Hematopoietic multipotent progenitor cell treated with erythropoietin and hydrocortisone succinate and interleukin-3 and kit ligand, for 15 days (in vitro differentiated cells): ENCODE data around the gene STK11IP.
"Not testable (repeated sequence)": the region's sequence is repeated elsewhere in the genome, so short reads cannot be mapped to it uniquely, and the experiment has no call there.

Experiments used
- DNase-seq: peaks from one replicate; pipeline ENCODE4 v3.0.0-alpha.2; 2015; ENCODE audit warnings: low spot score

The STK11IP gene

DNA sequence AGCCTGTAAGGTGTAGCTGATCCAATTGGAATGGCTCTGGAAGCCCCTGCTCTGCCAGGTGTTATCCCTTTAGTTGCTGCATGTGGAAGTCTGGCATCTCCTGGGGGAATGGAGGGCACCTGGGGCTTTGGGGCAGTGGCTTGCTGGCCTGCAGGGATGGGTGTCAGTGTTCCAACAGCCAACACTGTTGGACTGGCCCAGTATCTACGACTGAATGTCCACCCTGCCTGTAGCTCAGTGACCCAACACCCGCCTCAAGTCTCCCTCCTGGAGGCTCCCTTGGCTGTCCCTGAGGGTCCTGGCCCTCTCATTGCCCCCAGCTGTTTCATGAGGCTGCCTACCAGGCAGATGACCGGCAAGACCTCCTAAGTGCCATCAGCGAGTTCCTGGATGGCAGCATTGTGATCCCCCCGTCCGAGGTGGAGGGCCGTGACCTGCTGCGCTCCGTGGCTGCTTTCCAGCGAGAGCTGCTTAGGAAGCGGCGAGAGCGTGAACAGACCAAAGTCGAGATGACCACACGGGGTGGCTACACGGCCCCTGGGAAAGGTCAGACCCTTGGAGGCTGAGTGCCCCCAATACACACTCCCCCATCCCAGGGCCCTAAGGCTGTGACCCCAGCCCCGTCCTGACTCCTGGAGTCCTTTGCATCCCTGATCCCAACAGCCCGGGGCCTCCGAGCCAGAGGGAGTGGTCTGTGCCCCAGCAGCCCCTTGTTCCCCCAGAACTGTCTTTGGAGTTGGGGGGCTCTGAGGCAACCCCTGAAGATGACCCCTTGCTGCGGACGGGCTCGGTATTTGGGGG lies 37.5 kb downstream of the STK11IP start:
- DNase-seq: no peak

DNA sequence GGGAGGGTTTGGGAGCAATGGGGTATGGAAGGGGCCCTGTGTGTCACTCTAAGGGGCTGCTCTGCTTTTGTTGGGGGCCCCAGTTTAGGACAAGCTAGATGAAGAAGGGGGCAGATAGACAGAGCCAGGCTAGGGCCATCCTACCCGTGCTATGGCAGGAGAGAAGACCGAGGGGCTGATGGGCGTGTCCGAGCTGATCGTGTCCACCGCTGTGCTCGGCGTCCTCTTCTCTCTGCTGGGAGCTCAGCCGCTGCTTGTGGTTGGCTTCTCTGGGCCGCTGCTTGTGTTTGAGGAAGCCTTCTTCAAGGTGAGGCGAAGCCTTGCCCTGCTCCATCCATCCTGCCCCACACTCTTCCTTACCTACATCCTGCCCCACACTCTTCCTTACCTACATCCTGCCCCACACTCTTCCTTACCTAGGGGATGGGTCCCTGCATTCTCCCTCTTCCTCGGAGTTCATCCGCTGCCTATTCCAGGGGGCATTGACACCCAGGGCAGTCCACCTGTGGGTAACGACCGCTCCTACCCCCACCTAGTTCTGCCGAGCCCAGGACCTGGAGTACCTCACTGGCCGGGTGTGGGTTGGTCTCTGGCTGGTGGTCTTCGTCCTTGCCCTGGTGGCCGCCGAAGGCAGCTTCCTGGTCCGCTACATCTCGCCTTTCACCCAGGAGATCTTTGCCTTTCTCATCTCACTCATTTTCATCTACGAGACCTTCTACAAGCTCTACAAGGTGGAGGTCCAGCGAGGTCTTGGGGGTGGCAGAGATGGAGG lies 38.7 kb downstream of the STK11IP start:
- no peak for DNase-seq

DNA sequence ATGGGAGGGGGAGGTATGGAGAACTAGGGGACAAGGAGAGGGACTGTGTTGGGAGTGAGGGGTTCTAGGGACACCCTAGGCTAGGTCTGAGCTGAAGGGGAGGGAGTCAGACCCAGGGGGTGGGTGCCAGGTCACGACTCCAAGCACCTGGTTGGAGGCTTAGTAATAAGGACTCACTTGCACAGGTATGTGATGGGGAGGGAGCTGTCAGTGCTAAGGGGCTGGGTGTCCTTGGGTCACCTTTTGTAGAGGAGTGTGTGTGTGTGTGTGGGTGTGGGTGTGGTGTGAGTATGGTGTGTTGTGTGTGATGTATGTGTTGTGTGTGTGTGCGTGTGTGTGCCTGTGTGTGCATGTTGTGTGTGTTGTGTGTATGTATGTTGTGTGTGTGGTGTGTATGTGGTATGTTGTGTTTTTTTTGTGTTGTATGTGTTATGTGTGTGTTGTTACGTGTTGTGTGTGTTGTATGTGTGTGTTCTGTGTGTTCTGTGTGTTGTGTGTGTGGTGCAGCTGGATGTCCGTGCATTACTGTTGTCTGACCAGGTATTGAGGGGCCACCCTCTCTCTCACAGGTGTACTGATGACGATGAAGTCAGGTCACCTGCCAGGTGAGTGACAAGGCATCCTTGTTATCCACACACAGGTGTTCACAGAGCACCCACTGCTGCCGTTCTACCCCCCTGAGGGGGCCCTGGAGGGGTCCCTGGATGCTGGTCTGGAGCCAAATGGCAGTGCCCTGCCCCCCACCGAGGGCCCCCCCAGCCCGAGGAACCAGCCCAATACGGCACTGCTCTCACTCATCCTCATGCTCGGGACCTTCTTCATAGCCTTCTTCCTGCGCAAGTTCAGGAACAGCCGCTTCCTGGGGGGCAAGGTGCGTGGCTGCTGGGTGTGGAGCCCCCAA lies 39.5 kb downstream of the STK11IP start:
- DNase-seq: no peak

DNA sequence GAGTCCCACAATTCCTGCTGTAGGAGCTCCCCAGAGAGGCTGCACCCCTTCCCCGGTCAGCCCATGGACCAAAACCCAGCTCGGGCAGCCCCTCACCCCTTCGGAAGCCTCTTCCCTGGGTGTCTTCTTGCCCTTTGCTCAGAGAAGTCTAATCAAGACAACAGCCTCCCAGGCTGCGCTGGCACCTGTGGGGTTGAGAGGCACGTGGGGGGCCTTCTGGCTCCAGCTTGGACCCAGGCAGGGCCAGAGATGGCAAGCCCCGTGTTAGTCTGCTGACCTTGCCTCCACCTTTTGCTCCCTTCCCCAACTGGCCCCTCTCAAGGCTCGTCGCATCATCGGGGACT lies 40.2 kb downstream of the STK11IP start:
- no peak for DNase-seq

DNA sequence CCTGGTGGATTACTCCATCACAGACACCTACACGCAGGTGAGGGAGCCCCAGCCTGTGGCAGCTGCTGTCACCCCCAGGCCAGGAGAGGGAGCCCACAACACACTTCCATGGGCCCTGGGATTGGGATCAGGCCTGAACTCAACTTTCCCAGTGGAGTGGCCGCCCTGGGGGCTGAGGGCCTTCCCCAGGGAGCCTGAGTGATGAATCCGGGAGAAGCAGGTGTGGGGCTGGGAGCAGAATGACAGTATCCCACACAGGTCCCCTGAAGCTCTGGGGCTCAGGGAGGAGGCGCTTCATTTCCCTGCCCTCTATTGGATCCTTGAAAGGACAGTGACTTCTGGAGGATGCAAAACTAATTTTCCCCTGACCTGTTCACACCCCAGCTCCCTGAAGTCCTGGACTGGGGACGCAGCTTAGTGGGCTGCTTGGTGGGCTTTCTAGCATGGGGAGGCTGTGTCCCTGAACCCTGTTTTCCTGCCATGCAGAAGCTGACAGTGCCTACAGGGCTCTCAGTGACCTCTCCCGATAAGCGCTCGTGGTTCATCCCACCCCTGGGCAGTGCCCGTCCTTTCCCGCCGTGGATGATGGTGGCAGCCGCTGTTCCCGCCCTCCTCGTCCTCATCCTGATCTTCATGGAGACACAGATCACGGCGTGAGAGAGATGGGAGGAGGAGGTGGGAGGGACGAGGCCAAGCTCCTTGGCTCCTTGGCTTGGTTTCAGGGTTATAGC lies 40.7 kb downstream of the STK11IP start:
- no peak for DNase-seq

DNA sequence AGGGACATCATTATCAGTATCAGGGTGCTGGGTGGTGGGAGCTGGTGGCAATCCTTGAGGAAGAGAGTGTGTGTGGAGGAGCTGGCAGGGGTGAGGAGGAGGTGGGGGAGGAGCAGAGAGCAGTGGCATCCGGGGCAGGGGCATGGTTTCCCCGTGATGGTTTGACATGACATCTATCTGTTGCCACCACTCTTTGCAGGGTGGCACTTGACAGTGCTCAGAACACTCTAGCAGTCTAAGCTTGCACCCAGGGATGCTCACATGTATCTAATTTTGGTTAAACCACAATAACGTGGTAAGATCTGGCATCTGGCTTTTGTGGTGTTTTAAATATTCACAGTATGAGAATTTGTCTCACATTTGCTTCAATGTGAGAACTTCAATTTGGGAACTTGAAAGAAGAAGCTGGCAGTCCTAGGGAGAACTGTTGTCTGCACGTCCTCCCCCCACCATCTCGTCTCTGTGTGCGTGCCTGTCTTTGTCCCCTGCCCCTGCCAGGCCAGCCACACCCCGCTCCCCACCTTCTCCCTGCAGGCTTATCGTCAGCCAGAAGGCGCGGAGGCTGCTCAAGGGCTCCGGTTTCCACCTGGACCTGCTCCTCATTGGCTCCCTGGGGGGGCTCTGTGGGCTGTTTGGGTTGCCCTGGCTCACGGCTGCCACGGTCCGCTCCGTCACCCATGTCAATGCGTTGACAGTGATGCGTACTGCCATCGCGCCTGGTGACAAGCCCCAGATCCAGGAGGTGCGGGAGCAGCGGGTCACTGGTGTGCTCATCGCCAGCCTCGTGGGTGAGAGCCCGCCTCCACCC lies 41.5 kb downstream of the STK11IP start:
- no peak for DNase-seq

DNA sequence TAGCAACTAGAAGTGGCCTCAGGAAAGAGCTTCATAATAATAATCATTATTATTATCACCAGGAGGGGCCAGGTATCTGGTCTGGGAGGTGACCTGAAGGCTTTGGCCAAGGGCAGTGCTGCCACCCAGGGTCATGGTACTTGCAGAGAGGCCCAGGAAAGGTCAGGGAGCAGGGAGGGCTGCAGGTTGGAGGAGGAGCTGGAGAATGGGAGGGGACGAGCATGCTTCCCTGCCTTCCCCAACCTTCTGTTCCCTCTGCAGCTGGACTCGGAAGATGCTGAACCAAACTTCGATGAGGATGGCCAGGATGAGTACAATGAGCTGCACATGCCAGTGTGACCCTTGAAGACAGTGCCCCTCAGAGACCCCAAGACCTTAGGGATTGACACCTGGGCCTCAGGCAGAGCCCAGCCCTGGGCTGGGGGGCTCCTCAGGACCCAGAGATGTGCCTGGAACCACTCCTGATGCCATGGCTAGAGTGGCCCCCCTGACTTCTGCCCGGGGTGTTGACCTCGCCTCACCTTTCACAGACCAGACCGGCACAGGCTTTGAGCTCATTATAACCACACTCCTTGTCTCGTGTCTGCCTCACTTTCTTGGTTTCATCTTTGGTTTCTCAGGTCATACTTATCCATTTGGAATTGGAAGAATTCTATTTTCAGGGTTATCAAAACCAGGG lies 43.9 kb downstream of the STK11IP start:
- DNase-seq: no peak

DNA sequence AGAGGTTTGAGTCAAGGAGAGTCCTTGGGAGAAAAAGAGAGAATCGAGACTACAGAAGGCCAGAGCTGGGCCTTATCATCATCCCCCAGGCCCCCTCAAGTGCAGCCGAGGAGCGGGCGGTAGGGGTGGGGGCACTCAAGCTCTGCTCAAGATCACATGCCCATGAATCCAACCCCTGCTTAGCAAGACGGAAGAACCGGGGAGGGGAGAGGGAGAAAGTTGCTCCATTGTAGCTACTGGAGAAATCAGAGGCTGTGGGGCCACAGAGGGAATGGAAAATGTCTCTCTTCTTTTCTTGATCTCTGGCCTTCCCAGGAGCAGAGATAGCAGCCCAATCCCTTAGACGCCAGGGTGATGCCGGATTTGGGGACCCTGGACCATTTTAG lies 44.4 kb downstream of the STK11IP start:
- no peak for DNase-seq

DNA sequence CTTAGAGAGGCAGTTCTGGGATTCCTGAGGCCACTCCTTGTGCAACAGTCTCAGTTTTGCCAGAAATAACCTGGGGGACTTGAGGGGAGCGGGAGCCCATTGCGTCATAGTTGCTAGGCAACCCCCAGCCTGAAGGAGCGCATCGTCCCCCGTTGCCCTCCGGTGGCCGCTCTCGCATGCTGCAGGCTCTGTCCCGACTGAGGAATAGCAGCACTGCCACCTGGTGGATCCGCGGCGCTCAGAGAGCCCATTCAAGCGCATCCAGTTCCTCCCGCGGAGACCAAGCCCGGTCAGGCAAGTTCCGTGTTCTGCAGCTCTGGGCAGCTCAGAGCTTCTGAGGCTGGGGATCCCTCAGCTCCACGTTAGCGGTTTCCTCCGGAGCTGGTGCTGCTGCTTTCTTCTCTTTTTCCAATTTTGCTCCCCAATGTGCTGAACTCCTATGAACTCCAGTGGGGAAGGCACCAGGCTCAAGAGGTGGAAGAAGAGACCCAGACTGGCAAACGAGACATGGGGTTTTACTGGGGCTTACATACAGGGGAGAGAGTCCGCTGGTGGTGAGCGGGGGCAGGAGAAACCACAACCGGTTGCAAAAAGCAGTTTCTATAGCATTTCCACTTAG lies 44.9 kb downstream of the STK11IP start:
- DNase-seq: peak; percentile 78

DNA sequence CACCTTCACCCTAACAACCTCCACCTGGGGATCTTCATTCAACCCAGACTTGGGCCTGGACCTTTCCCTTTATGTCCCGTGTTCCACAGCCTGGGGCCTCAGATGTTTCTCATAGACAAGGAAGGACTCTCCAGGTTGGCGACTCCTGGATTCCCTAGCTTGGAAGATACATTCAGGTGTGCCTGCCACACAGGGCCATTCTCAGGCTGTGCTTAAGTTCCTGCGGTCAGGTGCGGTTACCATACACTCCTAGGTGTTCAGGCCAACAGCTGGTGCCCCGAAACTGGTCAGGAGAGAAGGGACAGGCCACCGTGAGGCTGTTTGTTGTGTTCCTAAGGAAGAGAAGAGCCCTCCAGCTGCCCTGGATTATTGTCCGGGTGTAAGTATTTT lies 45.4 kb downstream of the STK11IP start:
- DNase-seq: no peak

DNA sequence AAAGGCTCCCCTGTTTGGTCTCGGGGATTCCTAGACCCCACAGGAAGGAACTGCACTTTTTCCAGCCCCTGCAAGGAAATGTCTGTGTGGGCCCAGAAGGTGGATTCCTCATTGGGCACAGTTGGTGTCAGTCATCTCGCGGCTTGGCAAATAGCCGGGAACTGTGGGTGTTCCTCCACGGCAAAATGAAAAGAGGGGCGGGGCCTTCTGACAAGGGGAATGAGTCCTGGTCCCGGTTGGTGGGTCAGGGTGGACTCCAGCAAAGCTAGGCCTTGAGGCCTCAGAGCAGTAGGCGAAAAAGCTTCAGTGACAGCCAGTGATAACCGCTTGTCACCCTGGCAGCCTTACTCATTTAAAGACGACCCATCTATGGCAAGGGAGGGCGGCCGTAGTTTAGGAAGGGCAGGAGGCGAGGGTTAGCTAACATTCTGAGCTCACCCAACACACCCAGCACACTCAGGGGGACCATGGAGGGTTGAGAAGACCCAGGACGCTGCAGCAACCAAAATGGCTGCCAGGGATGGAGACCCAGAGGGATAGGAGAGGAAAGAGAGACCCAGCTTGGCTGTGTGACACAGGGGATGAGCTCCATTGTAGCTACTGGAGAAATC lies 46.2 kb downstream of the STK11IP start:
- DNase-seq: no peak

DNA sequence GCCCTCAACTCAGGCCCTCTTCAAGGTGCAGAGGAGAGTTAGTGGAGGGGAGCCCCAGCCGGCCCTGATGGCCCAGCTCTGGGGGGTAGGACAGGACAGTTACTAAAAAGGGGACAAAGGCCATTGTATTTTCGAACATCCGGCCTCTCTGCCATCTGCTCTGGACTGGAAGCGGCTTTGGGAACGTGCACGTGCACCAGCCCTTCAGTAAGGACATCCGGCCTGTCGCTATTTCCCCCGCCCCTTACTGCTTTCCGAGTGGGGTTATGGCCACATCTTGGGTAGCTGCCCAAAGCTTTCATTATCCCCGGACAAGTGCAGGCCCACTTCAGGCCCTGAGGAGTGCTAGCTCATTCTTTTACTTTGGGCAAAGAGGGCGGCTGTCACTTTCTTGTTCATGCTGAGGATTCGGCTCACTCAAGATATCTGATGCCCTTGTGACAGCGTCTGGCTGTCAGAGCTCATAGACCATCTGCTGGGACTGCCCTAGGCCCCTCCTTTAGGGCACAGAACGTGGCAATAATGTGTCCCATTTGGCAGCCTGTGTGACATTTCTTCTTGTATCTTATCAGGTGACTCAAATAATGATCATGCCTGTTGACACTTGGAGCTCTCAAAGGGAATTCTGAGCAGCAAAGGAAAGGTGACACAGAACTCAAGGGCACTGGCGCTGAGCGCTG lies 47.3 kb downstream of the STK11IP start:
- DNase-seq: no peak

DNA sequence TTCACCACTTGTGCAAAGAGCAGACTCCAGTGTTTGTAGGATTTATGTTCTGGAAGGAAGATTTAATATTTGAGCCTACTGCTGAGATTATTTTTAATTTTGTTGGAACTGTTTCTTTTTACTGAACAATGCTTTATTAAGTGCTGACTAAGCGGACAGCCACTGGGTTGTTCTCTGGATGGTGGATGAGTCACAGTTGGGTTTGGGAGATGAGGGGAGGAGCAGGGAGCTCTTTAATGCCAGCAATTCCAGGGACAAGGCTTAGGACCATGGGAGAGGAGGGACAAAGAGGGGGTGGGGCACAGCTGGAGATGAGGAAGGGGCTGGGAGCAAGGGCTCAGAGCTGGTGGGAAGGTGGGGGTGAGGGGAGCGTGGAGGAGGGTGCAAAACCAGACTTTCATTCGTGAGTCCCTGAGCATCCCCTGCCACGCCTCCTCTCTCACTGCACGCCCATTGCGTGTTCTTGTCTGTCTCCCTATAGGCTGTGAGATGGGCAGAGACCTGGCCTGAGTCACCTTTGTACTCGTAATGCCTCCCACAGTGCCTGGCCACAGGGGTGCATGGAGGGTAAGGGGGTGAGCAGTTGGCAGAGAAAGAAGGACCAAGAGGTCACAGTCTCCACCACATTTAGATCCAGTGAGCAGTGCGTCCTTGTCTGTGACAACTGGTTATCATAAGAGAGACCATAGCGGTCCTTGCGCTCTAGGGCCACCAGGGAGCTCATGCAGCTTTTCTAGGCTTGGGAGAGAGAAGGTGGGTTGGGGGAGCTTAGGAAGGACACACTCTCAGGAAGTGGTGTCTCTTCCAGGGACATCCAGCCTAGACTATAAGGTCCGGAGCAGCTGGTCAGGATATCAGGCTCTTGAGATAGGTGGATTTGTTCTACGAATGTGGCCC lies 48.2 kb downstream of the STK11IP start:
- DNase-seq: no peak

DNA sequence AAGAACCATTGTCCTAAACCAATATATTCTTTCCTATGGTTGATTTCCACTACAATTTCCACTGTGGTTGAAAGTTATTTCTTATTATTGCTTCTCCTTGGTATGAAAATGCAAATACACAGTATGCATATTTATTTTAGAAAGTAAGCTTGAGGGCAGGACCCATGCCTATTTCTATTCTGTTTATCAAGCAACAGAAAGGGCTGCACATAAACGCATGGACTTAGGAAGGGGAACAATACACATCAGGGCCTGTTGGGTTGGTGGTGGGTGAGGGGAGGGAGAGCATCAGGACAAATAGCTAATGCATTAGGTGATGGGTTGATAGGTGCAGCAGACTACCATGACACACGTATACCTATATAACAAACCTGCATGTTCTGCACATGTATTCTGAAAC lies 50.5 kb downstream of the STK11IP start:
- DNase-seq: no peak

DNA sequence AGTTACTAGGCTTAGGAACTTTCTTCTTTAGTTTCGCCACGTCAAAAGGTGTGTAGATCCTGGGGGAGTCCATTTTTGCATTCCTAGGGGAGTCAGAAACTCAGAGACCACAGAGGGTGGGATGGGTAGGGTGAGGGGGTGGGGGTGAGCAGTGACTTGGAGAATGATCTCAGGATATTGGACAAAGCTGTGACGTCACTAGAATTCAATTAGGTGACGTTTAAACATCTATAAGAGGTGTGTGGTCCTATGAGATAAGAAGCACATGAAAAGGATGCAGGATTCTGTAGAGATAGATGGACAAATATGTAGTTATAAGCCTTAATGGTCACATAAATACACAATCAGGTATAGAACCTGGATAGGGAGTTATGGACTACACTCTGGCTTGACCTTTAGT lies 51.3 kb downstream of the STK11IP start:
- no peak for DNase-seq

DNA sequence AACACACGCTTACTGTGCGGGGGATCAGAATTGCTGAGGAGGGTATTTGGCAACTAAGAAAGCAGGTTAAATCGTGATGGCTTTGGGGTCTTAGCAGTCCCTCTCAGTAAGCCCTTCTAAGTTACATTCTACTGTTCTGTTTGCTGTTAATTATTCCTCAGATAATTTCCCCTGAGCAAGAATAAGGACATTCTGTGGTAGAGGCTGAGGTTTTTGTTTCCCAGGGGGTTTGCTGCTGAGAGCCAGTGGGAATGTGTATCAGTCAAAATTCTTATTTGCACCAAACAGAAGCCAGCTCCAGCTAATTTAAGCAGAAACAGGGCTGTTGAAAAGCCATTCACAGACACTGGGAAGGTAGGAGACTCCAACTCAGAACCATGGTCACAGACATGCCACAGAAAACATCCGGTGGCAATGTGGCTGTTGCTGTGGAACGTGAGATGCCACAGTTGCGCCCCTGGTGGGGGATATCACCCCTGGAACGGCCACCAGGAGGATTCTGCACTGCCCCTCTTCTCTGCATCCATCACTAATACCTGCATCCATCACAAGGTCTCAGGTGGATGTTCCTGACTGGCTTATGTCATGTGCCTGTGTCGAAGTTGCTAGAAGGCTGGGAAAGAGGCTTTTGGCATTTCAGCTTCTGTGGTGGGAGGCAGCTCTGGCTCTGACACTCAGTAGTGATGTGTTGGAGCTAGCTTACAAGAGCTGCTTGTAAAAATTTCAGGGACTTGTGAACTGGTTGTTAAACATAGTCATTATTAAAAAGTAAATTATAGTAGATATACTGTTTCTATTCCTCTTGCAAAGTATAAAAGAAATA lies 53.0 kb downstream of the STK11IP start:
- DNase-seq: no peak

DNA sequence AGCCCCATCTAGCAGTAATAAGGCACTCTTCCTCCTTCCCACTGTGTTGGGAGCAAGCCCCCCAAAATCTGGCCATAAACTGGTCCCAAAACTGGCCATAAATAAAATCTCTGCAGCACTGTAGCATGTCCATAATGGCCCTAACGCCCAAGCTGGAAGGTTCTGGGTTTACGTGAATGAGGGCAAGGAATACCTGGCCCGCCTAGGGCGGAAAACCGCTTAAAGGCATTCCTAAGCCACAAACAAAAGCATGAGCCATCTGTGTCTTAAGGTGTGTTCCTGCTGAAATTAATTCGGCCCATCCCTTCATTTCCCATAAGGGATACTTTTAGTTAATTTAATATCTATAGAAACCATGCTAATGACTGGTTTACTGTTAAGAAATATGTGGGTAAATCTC lies 54.0 kb downstream of the STK11IP start:
- DNase-seq: not testable (repeated sequence)
